Activated naive CD4-positive, alpha-beta T cell (primary cell): ENCODE measurements around the gene CCNF.
"Not testable (repeated sequence)": the region's sequence is repeated elsewhere in the genome, so short reads cannot be mapped to it uniquely, and the experiment has no call there.

ENCODE experiments used
- DNase-seq, 4 experiments: peaks; one replicate each; lab custom pipeline; 2025; lab: John Stamatoyannopoulos, UW

Gene CCNF

GRCh38 chr16:2471653-2472487, 42.6 kb downstream of the CCNF start:
- no peak for DNase-seq

- DNase-seq = no peak
These were observed 43.2 kb downstream of the CCNF start for GRCh38 chr16:2472488-2472864.

- DNase-seq = no peak
These were observed 43.7 kb downstream of the CCNF start for GRCh38 chr16:2472885-2473445.

GRCh38 chr16:2473446-2473926, 44.2 kb downstream of the CCNF start:
- DNase-seq = peak in 1 of 4 experiments; percentile 31

GRCh38 chr16:2473999-2474876, 45.0 kb downstream of the CCNF start:
- peak in 2 of 4 experiments; percentile 38 to 53 for DNase-seq

GRCh38 chr16:2474877-2475412, 45.7 kb downstream of the CCNF start, which contains the start of gene TBC1D24:
TSS of gene TBC1D24 (plus strand) at chr16:2475127. CDS start at chr16:2496149, 21,022 bp downstream.
- DNase-seq = peak; percentile 23 to 69 (median 43)

- DNase-seq = no peak
These were observed 46.4 kb downstream of the CCNF start for GRCh38 chr16:2475413-2476344.

- no peak for DNase-seq
These were observed 47.1 kb downstream of the CCNF start for GRCh38 chr16:2476345-2476720.

GRCh38 chr16:2476741-2477140, 47.5 kb downstream of the CCNF start:
- no peak for DNase-seq

GRCh38 chr16:2477327-2477726, 48.1 kb downstream of the CCNF start:
- DNase-seq = no peak

- no peak for DNase-seq
These were observed 49.0 kb downstream of the CCNF start for GRCh38 chr16:2478279-2478678.

GRCh38 chr16:2479996-2480395, 50.7 kb downstream of the CCNF start:
- not testable (repeated sequence) for DNase-seq

- DNase-seq = no peak
These were observed 51.7 kb downstream of the CCNF start for GRCh38 chr16:2480948-2481347.

- DNase-seq = no peak
These were observed 52.4 kb downstream of the CCNF start for GRCh38 chr16:2481676-2482075.

- no peak for DNase-seq
These were observed 53.0 kb downstream of the CCNF start for GRCh38 chr16:2482249-2482648.

- no peak for DNase-seq
These were observed 53.7 kb downstream of the CCNF start for GRCh38 chr16:2482708-2483534.

- DNase-seq = no peak
These were observed 55.0 kb downstream of the CCNF start for GRCh38 chr16:2483939-2484897.

GRCh38 chr16:2484898-2485508, 55.8 kb downstream of the CCNF start:
- no peak for DNase-seq
